CD14-positive monocyte (primary cell): ENCODE data around the gene SLC10A1. TPM values are rescaled to one million over a fixed set of nuclear protein-coding genes. Genes with fewer than 3 reads are reported as not detected.

Experiments used
- DNase-seq, 3 donors: peaks; one replicate each; pipeline ENCODE4 v3.0.0-alpha.2; 2011 to 2022
- H2AFZ ChIP-seq: 2 replicates; pipeline ENCODE4 v1.6.0; 2012; ENCODE audit warnings: mild to moderate bottlenecking, low read depth, low read length, inconsistent platforms; ENCODE audit not compliant: insufficient read depth, poor library complexity, severe bottlenecking
- H3K27ac ChIP-seq, 2 donors: 1 replicate in 1 of 2; 2 replicates in 1 of 2; pipeline ENCODE4 v1.5.1; 2012 to 2013; ENCODE audit warnings: low read length in 2 of 2, control low read depth in 1 of 2, inconsistent platforms in 1 of 2, low read depth in 1 of 2, mild to moderate bottlenecking in 1 of 2
- H3K27me3 ChIP-seq, 2 donors: one replicate each; pipeline versions ENCODE4 v1.6.0 to v1.6.1; 2011 to 2013; ENCODE audit warnings: low read length in 2 of 2; ENCODE audit not compliant: control insufficient read depth in 2 of 2, insufficient read depth in 2 of 2
- H3K36me3 ChIP-seq, 2 donors: replicated peaks in 1 of 2; 1 replicate in 1 of 2; 2 replicates in 1 of 2; pipeline versions ENCODE4 v1.5.1 to v1.6.1; 2012 to 2013; ENCODE audit warnings: low read length in 2 of 2, control low read depth in 1 of 2, inconsistent platforms in 1 of 2, mild to moderate bottlenecking in 1 of 2; ENCODE audit not compliant: insufficient read depth in 2 of 2, control insufficient read depth in 1 of 2
- H3K4me1 ChIP-seq, 2 donors: 1 replicate in 1 of 2; 2 replicates in 1 of 2; pipeline versions ENCODE4 v1.5.1 to v1.6.1; 2012 to 2013; ENCODE audit warnings: low read length in 2 of 2, control low read depth in 1 of 2, inconsistent platforms in 1 of 2, mild to moderate bottlenecking in 1 of 2, moderate library complexity in 1 of 2; ENCODE audit not compliant: insufficient read depth in 2 of 2, control insufficient read depth in 1 of 2
- H3K4me2 ChIP-seq: replicated peaks from 2 replicates; pipeline ENCODE3; 2012; ENCODE audit warnings: low read length, moderate library complexity, mild to moderate bottlenecking; ENCODE audit not compliant: poor library complexity, severe bottlenecking; ENCODE audit errors: extremely low read depth
- H3K4me3 ChIP-seq, 3 experiments: fragments of 200-600 bp in 1 of 3; sonication (generic) in 1 of 3; replicated peaks in 1 of 3; 1 replicate in 2 of 3; 2 replicates in 1 of 3; pipeline ENCODE4 v1.5.1; 2011 to 2013; ENCODE audit warnings: low read length in 3 of 3, mild to moderate bottlenecking in 3 of 3, control low read depth in 2 of 3, low read depth in 2 of 3, inconsistent platforms in 1 of 3, moderate library complexity in 1 of 3
- H3K79me2 ChIP-seq: 2 replicates; pipeline ENCODE4 v1.6.0; 2012; ENCODE audit warnings: mild to moderate bottlenecking, control low read depth, inconsistent platforms, low read length, moderate library complexity; ENCODE audit not compliant: insufficient read depth
- H3K9ac ChIP-seq: 2 replicates; pipeline ENCODE4 v1.6.0; 2017; ENCODE audit warnings: low read length, mild to moderate bottlenecking; ENCODE audit not compliant: insufficient read depth, poor library complexity, severe bottlenecking
- H3K9me3 ChIP-seq, 2 donors: replicated peaks in 1 of 2; 1 replicate in 1 of 2; 2 replicates in 1 of 2; pipeline versions ENCODE4 v1.5.1 to v1.6.1; 2012 to 2013; ENCODE audit warnings: low read length in 2 of 2, control low read depth in 1 of 2; ENCODE audit not compliant: control insufficient read depth in 1 of 2, insufficient read depth in 1 of 2
- H4K20me1 ChIP-seq: 2 replicates; pipeline ENCODE4 v1.6.0; 2012; ENCODE audit warnings: mild to moderate bottlenecking, low read length, control low read depth, moderate library complexity; ENCODE audit not compliant: insufficient read depth
- H3K27ac Mint-ChIP-seq, 7 donors: one replicate each; pipeline ENCODE4 v1.8.0; 2020; ENCODE audit warnings: mild to moderate bottlenecking in 7 of 7, mixed read lengths in 7 of 7, moderate library complexity in 6 of 7, inconsistent platforms in 2 of 7
- H3K27me3 Mint-ChIP-seq, 3 donors: one replicate each; pipeline ENCODE4 v1.8.0; 2021 to 2022; ENCODE audit warnings: low read depth in 3 of 3, mild to moderate bottlenecking in 3 of 3, mixed read lengths in 3 of 3, moderate library complexity in 3 of 3, inconsistent platforms in 1 of 3
- H3K36me3 Mint-ChIP-seq, 2 donors: one replicate each; pipeline ENCODE4 v1.8.0; 2020; ENCODE audit warnings: mixed read lengths in 2 of 2, inconsistent platforms in 1 of 2, mild to moderate bottlenecking in 1 of 2
- H3K4me1 Mint-ChIP-seq: one replicate; pipeline ENCODE4 v1.8.0; 2020; ENCODE audit warnings: mild to moderate bottlenecking, mixed read lengths
- H3K4me3 Mint-ChIP-seq, 2 donors: one replicate each; pipeline ENCODE4 v1.8.0; 2020; ENCODE audit warnings: mild to moderate bottlenecking in 2 of 2, mixed read lengths in 2 of 2, moderate library complexity in 1 of 2
- H3K9me3 Mint-ChIP-seq, 7 donors: one replicate each; pipeline ENCODE4 v1.8.0; 2020 to 2022; ENCODE audit warnings: mixed read lengths in 7 of 7, mild to moderate bottlenecking in 6 of 7, moderate library complexity in 6 of 7, inconsistent platforms in 2 of 7
- WGBS: methylation state at CpG from one replicate; pipeline ENCODE4 v1.1.5; 2013; ENCODE audit warnings: missing lambda C conversion rate; ENCODE audit not compliant: insufficient coverage; 5-methylcytosine and 5-hydroxymethylcytosine counted together
- intact Hi-C, 2 donors: fragments of 100-400 bp; cut with micrococcal nuclease; formaldehyde crosslinking; loops; one replicate each; pipeline versions ENCODE4 v1.15.0 to v1.15.1; 2023
- polyA plus RNA-seq, 3 donors: library from polyadenylated mRNA; depleted of rRNA in 1 of 3; unstranded in 2 of 3; stranded (reverse) in 1 of 3; fragments of 300-500 nt in 2 of 3; fragments of >200 nt in 1 of 3; fragmentation: Illumina TruSeq in 2 of 3; gene quantifications; 1 replicate in 2 of 3; 2 replicates in 1 of 3; pipeline ENCODE4 v1.2.3, GENCODE V29; 2012 to 2021
- TF ChIP-seq, protein P1 (sequence below): fragments of 200-600 bp; IDR thresholded peaks from one replicate; pipeline ENCODE4 v1.8.0; 2022; ENCODE audit warnings: antibody characterized with exemption, mild to moderate bottlenecking

The SLC10A1 gene
- polyA plus RNA-seq, 3 donors = 0.09 TPM; not detected in 2

DNA sequence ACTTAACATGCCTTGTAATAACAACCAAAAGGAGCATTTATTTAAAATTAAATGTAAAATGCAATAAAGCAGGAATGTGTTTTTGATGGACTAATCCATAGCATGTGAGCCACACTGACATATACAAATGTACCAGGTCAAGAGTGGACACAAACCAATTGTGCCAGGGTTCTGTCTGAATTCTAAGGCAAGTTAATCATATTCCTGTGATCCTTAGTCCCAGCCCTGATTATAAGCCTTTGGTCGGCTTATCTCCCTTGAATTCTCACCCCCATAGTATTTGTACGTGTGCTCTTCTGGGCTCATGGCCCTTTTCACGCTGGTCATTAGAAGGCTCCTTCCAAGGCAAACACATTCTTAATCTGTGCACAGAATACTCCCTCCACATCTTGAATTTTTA, 40.7 kb downstream of the SLC10A1 start:
- Histone ChIP-seq H3K79me2 (no peaks in the 10 kb centered on the region), H3K4me3 (no peak overlapping the region), H3K27me3 (no peaks in the 10 kb centered on the region), H3K27ac (no peak overlapping the region), H4K20me1 (no peaks in the 10 kb centered on the region), H3K9me3 (no peaks in the 10 kb centered on the region), H3K4me2 (no peak overlapping the region), H3K9ac (no peak overlapping the region), H2AFZ (no peak overlapping the region), H3K4me1 (peaks cover 11 to 15% of the 10 kb centered on the region in 2 donors), H3K36me3 (no peaks in the 10 kb centered on the region)
- Mint-ChIP-seq H3K27ac (no peak overlapping the region), H3K36me3 (no peaks in the 10 kb centered on the region), H3K9me3 (peaks cover 0 to 13% (median 2%) of the 10 kb centered on the region in 7 donors), H3K4me3 (no peak overlapping the region), H3K4me1 (peaks cover 29% of the 10 kb centered on the region), H3K27me3 (peaks cover 0 to 4% (median 0%) of the 10 kb centered on the region in 3 donors)
- WGBS = 73% methylated on average over 3 of the region's 3 CpGs
- TF ChIP-seq, protein P1, sequence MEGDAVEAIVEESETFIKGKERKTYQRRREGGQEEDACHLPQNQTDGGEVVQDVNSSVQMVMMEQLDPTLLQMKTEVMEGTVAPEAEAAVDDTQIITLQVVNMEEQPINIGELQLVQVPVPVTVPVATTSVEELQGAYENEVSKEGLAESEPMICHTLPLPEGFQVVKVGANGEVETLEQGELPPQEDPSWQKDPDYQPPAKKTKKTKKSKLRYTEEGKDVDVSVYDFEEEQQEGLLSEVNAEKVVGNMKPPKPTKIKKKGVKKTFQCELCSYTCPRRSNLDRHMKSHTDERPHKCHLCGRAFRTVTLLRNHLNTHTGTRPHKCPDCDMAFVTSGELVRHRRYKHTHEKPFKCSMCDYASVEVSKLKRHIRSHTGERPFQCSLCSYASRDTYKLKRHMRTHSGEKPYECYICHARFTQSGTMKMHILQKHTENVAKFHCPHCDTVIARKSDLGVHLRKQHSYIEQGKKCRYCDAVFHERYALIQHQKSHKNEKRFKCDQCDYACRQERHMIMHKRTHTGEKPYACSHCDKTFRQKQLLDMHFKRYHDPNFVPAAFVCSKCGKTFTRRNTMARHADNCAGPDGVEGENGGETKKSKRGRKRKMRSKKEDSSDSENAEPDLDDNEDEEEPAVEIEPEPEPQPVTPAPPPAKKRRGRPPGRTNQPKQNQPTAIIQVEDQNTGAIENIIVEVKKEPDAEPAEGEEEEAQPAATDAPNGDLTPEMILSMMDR = no peak
- intact Hi-C loops = no loop called here
- DNase-seq = no peak

DNA sequence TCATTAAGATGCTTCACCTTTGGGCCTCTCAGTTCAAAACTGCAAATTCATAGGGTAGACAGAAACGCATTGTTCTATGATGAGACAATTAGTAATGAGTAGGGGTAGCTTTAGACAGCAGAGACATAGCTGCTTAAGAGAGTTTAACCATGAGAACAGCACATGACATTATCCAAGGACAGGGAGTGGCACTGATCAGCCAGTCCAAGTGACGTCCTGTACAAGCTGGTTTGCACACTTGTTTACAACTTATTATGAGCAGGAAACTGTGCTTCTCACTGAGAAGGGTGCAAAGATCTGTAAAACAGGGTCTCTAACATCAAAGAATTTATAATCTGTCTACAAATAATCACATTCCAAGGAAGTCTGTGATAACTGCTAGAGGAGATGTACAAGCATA, 41.3 kb downstream of the SLC10A1 start:
- intact Hi-C loops = no loop called here
- DNase-seq = no peak
- Mint-ChIP-seq H3K27ac (peak overlapping the region in 1 of 7 donors; percentile 11), H3K9me3 (peaks cover 0 to 7% (median 2%) of the 10 kb centered on the region in 7 donors), H3K4me3 (no peak overlapping the region), H3K27me3 (peaks cover 0 to 4% (median 0%) of the 10 kb centered on the region in 3 donors), H3K36me3 (no peaks in the 10 kb centered on the region), H3K4me1 (peaks cover 25% of the 10 kb centered on the region)
- H2AFZ ChIP-seq = no peak overlapping the region
- TF ChIP-seq, protein P1 = no peak
- no peaks in the 10 kb centered on the region for H3K27me3 ChIP-seq
- peaks cover 9 to 12% of the 10 kb centered on the region in 2 donors for H3K4me1 ChIP-seq
- no peaks in the 10 kb centered on the region for H4K20me1 ChIP-seq
- no peaks in the 10 kb centered on the region for H3K79me2 ChIP-seq
- no peak overlapping the region for H3K9ac ChIP-seq
- no peaks in the 10 kb centered on the region for H3K9me3 ChIP-seq
- 100% methylated on average over 1 of the region's 2 CpGs for WGBS
- H3K4me3 ChIP-seq = no peak overlapping the region
- H3K4me2 ChIP-seq = no peak overlapping the region
- no peaks in the 10 kb centered on the region for H3K36me3 ChIP-seq
- H3K27ac ChIP-seq = no peak overlapping the region
